ENCODE data around the gene UBE2V1. TPM values are rescaled to one million over a fixed set of nuclear protein-coding genes. Genes with fewer than 3 reads are reported as not detected.
"Not testable (repeated sequence)": the region's sequence is repeated elsewhere in the genome, so short reads cannot be mapped to it uniquely, and the experiment has no call there.

The UBE2V1 gene
- total RNA-seq, 1 donor from 2014 or later, result 82.6 TPM

GRCh38 chr20:50063763-50064162 is 49.2 kb downstream of the UBE2V1 start:
- DNase-seq (ENCODE audit: low spot score), result not testable (repeated sequence)

DNA sequence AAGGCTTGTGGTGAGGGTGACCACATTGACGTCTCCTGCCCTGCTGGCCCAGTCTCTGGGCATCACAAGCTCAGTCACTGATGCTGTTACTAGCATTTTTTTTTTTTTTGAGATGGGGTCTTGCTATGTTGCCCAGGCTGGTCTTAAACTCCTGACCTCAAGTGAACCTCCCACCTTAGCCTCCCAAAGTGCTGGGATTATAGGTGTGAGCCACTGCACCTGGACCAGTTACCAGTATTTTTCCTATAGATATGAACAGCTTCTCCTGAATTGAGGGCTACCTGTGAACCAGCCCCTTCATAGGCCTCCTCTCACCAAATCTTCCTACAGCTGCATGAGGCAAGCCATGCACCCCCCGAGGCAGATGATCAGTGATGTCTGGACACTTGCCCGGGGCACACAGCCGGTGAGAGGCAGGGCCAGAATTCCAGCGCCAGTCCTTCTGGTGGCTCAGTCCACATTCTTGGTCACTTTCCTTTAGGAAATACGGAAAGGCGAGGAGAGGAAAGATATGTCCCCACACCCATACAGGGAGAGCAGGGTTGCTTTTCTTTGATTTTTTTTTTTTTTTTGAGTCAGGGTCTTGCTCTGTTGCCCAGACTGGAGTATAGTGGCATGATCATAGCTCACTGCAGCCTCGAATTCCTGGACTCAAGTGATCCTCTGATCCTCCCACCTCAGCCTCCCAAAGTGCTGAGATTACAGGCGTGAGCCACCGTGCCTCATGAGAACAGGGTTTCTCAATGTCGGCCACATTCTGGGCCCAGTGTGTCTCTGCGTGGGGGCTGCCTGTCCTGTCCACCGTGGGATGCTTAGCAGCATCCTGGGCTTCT is 50.7 kb downstream of the UBE2V1 start:
- DNase-seq (ENCODE audit: low spot score), result no peak

GRCh38 chr20:50061151-50062005 is 51.6 kb downstream of the UBE2V1 start:
- DNase-seq (ENCODE audit: low spot score), result no peak

GRCh38 chr20:50058662-50059402 is 54.1 kb downstream of the UBE2V1 start:
- DNase-seq (ENCODE audit: low spot score), result no peak

DNA sequence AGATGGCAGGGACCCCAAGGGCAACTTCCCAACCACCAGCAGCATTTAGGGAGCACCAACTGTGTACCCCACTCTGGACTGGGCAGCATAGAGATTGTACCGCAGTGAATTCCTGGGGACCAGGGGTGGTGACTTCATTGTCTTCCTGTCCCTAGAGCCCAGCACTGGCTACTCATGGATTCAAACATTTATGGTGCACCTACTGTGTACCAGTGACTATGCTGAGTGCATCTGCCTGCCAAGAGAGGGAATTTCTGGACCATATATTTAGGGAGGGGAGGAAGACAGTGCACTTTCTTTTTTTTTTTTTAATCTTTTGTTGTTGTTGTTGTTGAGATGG is 55.3 kb downstream of the UBE2V1 start:
- no peak for DNase-seq (ENCODE audit: low spot score)

GRCh38 chr20:50056951-50057713 is 55.8 kb downstream of the UBE2V1 start:
- DNase-seq (ENCODE audit: low spot score), result no peak

- DNase-seq (ENCODE audit: low spot score), result no peak
Observed at GRCh38 chr20:50056408-50056926, 56.5 kb downstream of the UBE2V1 start.

- DNase-seq (ENCODE audit: low spot score), result no peak
Observed at GRCh38 chr20:50055524-50056083, 57.3 kb downstream of the UBE2V1 start.

DNA sequence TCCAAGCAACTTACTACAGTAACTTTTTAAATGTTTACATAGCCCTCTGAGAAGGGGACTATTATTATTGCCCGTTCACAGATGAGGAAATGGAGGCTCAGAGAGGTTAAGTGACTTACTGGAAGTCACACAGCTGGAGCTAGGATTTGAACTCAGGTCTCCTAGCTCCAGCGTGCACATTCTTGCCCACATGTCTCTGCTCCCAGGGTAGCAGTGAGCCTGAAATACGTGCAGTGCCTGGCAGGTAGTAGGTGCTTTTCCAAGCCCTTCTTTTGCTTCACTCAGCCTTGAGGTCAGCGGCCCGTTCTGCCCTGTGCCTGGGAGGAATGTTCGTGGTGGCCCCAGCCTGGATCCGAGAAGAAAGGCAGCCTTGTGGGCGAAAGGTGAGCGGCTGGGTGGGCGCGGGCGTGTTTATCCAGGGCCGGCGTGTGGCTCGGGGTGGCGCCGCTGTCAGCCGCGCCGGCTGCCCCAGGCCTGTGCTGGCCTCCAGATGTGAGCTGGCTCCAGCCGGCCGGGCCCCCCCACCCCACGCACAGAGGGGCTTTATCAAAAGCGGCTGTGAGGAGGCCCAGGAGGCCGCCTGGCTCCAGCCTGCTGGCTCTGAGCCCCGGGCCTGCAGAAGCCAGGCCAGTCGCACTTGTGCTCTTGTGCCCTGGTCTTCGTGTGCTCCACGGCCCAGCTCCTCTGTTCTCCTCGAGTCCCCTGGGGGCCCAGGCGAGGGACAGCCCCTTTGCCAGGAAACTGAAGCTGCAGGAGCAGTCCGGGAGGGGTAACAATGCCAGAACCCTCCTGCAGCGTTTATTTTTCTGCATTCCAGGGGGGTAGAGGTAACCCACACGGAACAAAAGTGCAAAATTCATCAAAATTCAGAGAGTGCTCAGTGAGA is 58.1 kb downstream of the UBE2V1 start:
- peak; percentile 37 for DNase-seq (ENCODE audit: low spot score)

DNA sequence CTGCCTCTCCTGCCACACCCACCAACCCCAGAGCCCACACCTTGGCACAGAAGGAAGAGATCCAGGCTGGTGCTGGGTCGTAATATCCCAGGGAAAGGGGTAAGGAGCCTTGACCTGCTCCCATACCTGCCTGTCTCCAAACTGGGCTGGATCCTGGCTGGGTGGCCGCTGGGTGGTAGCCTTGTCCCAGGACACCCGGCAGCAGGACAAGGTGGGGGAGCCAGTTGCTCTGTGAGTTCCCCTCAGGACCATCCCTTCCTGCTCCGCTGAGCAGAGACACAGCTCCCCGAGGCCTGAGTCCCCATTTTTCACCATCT is 58.8 kb downstream of the UBE2V1 start:
- DNase-seq (ENCODE audit: low spot score), result no peak

- no peak for DNase-seq (ENCODE audit: low spot score)
Observed at GRCh38 chr20:50053362-50054230, 59.4 kb downstream of the UBE2V1 start.

DNA sequence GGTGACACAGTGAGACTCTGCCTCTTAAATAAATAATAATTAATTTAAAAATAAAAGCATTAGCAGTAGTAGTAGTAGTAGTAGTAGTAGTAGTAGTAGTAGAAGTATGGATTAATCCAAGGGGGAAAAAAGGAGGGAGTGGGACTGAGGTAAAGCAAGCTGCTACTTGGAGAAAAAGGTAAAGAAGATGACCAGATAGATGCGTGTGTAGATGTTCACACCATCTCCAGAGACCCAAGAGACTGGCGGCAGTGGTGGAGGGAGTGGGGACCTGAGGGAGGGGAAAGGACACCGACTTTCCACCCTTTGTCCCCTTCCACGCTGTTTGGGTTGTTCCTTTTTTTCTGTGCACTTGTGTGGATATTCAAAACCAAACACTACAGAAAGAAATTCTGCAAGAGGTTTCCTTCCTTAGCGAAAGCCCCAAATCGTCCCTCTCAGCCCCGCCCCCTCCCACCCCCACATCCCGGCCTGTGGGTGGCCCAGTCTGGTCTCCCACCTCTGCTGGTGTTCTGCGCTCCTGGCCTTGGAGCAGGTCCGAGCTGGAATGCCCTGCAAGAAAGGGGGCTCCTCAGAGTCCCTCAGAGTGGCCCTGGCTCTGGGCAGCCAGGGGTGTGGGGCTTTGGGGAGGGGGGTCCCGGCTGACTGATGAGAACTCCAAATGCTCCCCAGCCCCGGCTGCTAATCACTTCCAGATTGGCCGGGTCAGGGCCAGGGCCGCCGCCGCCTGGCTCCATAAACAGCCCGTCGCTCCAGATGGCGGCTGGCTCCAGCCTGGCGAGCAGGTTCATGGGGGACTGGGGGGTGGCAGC is 60.2 kb downstream of the UBE2V1 start:
- DNase-seq (ENCODE audit: low spot score), result no peak

- no peak for DNase-seq (ENCODE audit: low spot score)
Observed at GRCh38 chr20:50050660-50051308, 62.2 kb downstream of the UBE2V1 start.

DNA sequence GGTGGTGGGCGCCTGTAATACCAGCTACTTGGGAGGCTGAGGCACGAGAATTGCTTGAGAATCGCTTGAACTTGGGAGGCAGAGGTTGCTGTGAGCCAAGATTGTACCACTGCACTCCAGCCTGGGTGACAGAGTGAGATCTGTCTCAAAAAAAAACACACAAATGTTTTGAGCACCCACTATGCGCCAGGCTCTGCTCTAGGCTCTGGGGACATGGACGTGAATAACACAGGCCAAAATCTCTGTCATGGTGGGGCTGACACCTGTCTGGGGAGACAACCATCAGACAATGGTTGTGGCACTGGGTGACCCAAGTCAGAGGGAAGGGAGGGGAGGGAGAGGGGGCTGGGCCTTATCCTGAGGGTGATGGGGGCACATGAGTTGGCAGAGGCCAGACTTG is 62.7 kb downstream of the UBE2V1 start:
- DNase-seq (ENCODE audit: low spot score), result no peak

- DNase-seq (ENCODE audit: low spot score), result no peak
Observed at GRCh38 chr20:50049442-50050026, 63.4 kb downstream of the UBE2V1 start.

GRCh38 chr20:50048420-50049166 is 64.4 kb downstream of the UBE2V1 start:
- DNase-seq (ENCODE audit: low spot score), result no peak

All from mucosa of gallbladder (tissue), 1 donor.